Measurements from ENCODE around the gene TOMM70.

Gene TOMM70

GRCh38 chr3:100411091-100411982, 10.4 kb upstream of the TOMM70 start:
- no peak for DNase-seq

- no peak for DNase-seq
These were observed 7.2 kb upstream of the TOMM70 start for GRCh38 chr3:100407977-100408532.

- no peak for DNase-seq
These were observed 6.3 kb upstream of the TOMM70 start for GRCh38 chr3:100407164-100407563.

- no peak for DNase-seq
These were observed 3.3 kb upstream of the TOMM70 start for GRCh38 chr3:100404250-100404548.

- no peak for DNase-seq
These were observed 2.7 kb upstream of the TOMM70 start for GRCh38 chr3:100403362-100404249.

GRCh38 chr3:100402891-100403290, 2.0 kb upstream of the TOMM70 start:
- DNase-seq: no peak

- DNase-seq: no peak
These were observed 1.4 kb upstream of the TOMM70 start for GRCh38 chr3:100402256-100402655.

GRCh38 chr3:100401674-100402041, 769 bp upstream of the TOMM70 start:
- no peak for DNase-seq

- DNase-seq: no peak
These were observed 490 bp downstream of the TOMM70 start for GRCh38 chr3:100400419-100400779.

GRCh38 chr3:100399341-100400071, 1.4 kb downstream of the TOMM70 start:
- no peak for DNase-seq

GRCh38 chr3:100396967-100397366, 3.9 kb downstream of the TOMM70 start:
- DNase-seq: no peak

- DNase-seq: no peak
These were observed 5.0 kb downstream of the TOMM70 start for GRCh38 chr3:100395679-100396431.

GRCh38 chr3:100389025-100389424, 11.9 kb downstream of the TOMM70 start:
- DNase-seq: no peak

GRCh38 chr3:100386437-100387074, 14.3 kb downstream of the TOMM70 start:
- DNase-seq: no peak

GRCh38 chr3:100384733-100385525, 16.0 kb downstream of the TOMM70 start:
- no peak for DNase-seq

GRCh38 chr3:100376301-100376700, 24.6 kb downstream of the TOMM70 start:
- no peak for DNase-seq

GRCh38 chr3:100374521-100374920, 26.4 kb downstream of the TOMM70 start:
- DNase-seq: no peak

GRCh38 chr3:100370756-100371155, 30.1 kb downstream of the TOMM70 start:
- DNase-seq: no peak

GRCh38 chr3:100368441-100368840, 32.4 kb downstream of the TOMM70 start:
- no peak for DNase-seq

GRCh38 chr3:100366424-100366823, 34.5 kb downstream of the TOMM70 start:
- DNase-seq: no peak

GRCh38 chr3:100364421-100364820, 36.5 kb downstream of the TOMM70 start:
- DNase-seq: no peak

Measured in right forelimb (tissue), 1 donor.